ENCODE measurements around the gene C12orf42. TPM values are rescaled to one million over a fixed set of nuclear protein-coding genes. Genes with fewer than 3 reads are reported as not detected.
"Not testable (repeated sequence)": the region's sequence is repeated elsewhere in the genome, so short reads cannot be mapped to it uniquely, and the experiment has no call there.

The C12orf42 gene
- total RNA-seq, 1 experiment from 2014 or later: not detected

GRCh38 chr12:103431950-103432349, 63.8 kb downstream of the C12orf42 start:
- no peak overlapping the region for H3K4me3 ChIP-seq (ENCODE audit: low read depth, low read length)
- ChIA-PET CTCF (no interaction called here), POLR2A (no interaction called here)
- no peak for TF ChIP-seq CTCF (IDR thresholded peaks at IDR 0.05; ENCODE audit: insufficient read depth in 1 of 2, low read depth in 1 of 2, low read length in 1 of 2, severe bottlenecking in 1 of 2, unreplicated experiment in 1 of 2)
- no peak for DNase-seq
- no peaks in the 10 kb centered on the region for H3K4me1 ChIP-seq
- Mint-ChIP-seq H3K4me1 (ENCODE audit: low read depth, unreplicated experiment) (no peaks in the 10 kb centered on the region), H3K9me3 (ENCODE audit: unreplicated experiment) (peaks cover 18% of the 10 kb centered on the region), H3K27ac (ENCODE audit: unreplicated experiment) (no peak overlapping the region), H3K4me3 (ENCODE audit: unreplicated experiment) (no peak overlapping the region), H3K36me3 (ENCODE audit: insufficient read depth, unreplicated experiment) (peaks cover 6% of the 10 kb centered on the region), H3K27me3 (ENCODE audit: insufficient read depth, unreplicated experiment) (peaks cover 2% of the 10 kb centered on the region)
- H3K27me3 ChIP-seq (replicated peaks; ENCODE audit: control insufficient read depth, insufficient read depth, low read length): no peaks in the 10 kb centered on the region
- intact Hi-C loops (cut with micrococcal nuclease; ENCODE audit: unreplicated experiment): no loop called here
- H3K9me3 ChIP-seq: no peaks in the 10 kb centered on the region
- no TSS peak for BruUV-seq (replicated peaks)
- no peaks in the 10 kb centered on the region for H3K36me3 ChIP-seq (ENCODE audit: control insufficient read depth, insufficient read depth, low read length)

GRCh38 chr12:103431387-103431786, 64.4 kb downstream of the C12orf42 start:
- no peaks in the 10 kb centered on the region for H3K9me3 ChIP-seq
- POLR2A ChIA-PET: no interaction called here
- no peaks in the 10 kb centered on the region for H3K4me1 ChIP-seq
- Mint-ChIP-seq H3K9me3 (ENCODE audit: unreplicated experiment) (peaks cover 18% of the 10 kb centered on the region), H3K27me3 (ENCODE audit: insufficient read depth, unreplicated experiment) (peaks cover 2% of the 10 kb centered on the region), H3K4me3 (ENCODE audit: unreplicated experiment) (no peak overlapping the region), H3K4me1 (ENCODE audit: low read depth, unreplicated experiment) (peaks cover 1% of the 10 kb centered on the region), H3K36me3 (ENCODE audit: insufficient read depth, unreplicated experiment) (peaks cover 6% of the 10 kb centered on the region), H3K27ac (ENCODE audit: unreplicated experiment) (no peak overlapping the region)
- no peak for DNase-seq
- CTCF ChIA-PET: no interaction called here
- BruUV-seq (replicated peaks): no TSS peak
- H3K36me3 ChIP-seq (ENCODE audit: control insufficient read depth, insufficient read depth, low read length): no peaks in the 10 kb centered on the region
- intact Hi-C loops (cut with micrococcal nuclease; ENCODE audit: unreplicated experiment): no loop called here
- H3K27me3 ChIP-seq (replicated peaks; ENCODE audit: control insufficient read depth, insufficient read depth, low read length): no peaks in the 10 kb centered on the region
- H3K4me3 ChIP-seq (ENCODE audit: low read depth, low read length): no peak overlapping the region
- no peak for TF ChIP-seq CTCF (IDR thresholded peaks at IDR 0.05; ENCODE audit: insufficient read depth in 1 of 2, low read depth in 1 of 2, low read length in 1 of 2, severe bottlenecking in 1 of 2, unreplicated experiment in 1 of 2)

DNA sequence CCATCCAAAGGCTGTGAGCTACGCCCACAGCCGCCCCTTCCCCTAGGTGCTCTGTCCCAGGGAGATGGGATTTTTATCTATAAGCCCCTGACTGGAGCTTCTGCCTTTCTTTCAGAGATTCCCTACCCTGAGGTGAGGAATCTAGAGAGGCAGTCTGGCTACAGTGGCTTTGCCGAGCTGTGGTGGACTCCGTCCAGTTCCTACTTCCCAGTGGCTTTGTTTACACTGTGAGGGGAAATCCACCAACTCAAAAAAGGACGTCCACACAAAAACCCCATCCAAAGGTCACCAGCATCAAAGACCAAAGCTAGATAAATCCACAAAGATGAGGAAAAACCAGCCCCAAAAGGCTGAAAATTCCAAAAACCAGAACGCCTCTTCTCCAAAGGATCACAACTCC, 70.1 kb downstream of the C12orf42 start:
- H3K36me3 Mint-ChIP-seq (ENCODE audit: insufficient read depth, unreplicated experiment); H3K27me3 Mint-ChIP-seq (ENCODE audit: insufficient read depth, unreplicated experiment); H3K36me3 ChIP-seq (ENCODE audit: control insufficient read depth, insufficient read depth, low read length); H3K4me3 ChIP-seq (ENCODE audit: low read depth, low read length); POLR2A ChIA-PET; intact Hi-C loops (cut with micrococcal nuclease; ENCODE audit: unreplicated experiment); H3K4me1 Mint-ChIP-seq (ENCODE audit: low read depth, unreplicated experiment); H3K27ac Mint-ChIP-seq (ENCODE audit: unreplicated experiment); BruUV-seq (replicated peaks); H3K9me3 ChIP-seq; H3K4me1 ChIP-seq; DNase-seq; CTCF ChIA-PET; H3K27me3 ChIP-seq (replicated peaks; ENCODE audit: control insufficient read depth, insufficient read depth, low read length); H3K4me3 Mint-ChIP-seq (ENCODE audit: unreplicated experiment): not testable (repeated sequence)
- peaks cover 18% of the 10 kb centered on the region for H3K9me3 Mint-ChIP-seq (ENCODE audit: unreplicated experiment)

GRCh38 chr12:103424849-103425586, 70.8 kb downstream of the C12orf42 start:
- H3K4me1 Mint-ChIP-seq (ENCODE audit: low read depth, unreplicated experiment); H3K27me3 Mint-ChIP-seq (ENCODE audit: insufficient read depth, unreplicated experiment); POLR2A ChIA-PET; H3K4me3 ChIP-seq (ENCODE audit: low read depth, low read length); H3K36me3 Mint-ChIP-seq (ENCODE audit: insufficient read depth, unreplicated experiment); H3K36me3 ChIP-seq (ENCODE audit: control insufficient read depth, insufficient read depth, low read length); H3K27ac Mint-ChIP-seq (ENCODE audit: unreplicated experiment); DNase-seq; H3K4me3 Mint-ChIP-seq (ENCODE audit: unreplicated experiment); H3K4me1 ChIP-seq; intact Hi-C loops (cut with micrococcal nuclease; ENCODE audit: unreplicated experiment); CTCF ChIA-PET; BruUV-seq (replicated peaks); H3K9me3 ChIP-seq; H3K27me3 ChIP-seq (replicated peaks; ENCODE audit: control insufficient read depth, insufficient read depth, low read length): not testable (repeated sequence)
- peaks cover 18% of the 10 kb centered on the region for H3K9me3 Mint-ChIP-seq (ENCODE audit: unreplicated experiment)

Measured in Caco-2 (cell line).